CD4-positive, alpha-beta memory T cell (primary cell): Measurements from ENCODE around the gene BCAT1. TPM values are rescaled to one million over a fixed set of nuclear protein-coding genes. Genes with fewer than 3 reads are reported as not detected.
A peak's percentile ranks its signal among the peaks of the same experiment; 100 is the strongest.

Experiments
- CTCF ChIA-PET: fragments of 350-600 bp; sonication (Branson Sonifier 250); formaldehyde crosslinking; loops from one replicate; lab custom pipeline; 2021; ENCODE audit warnings: inconsistent platforms; ENCODE audit not compliant: partially characterized antibody; lab: Charles Lee
- POLR2A ChIA-PET: fragments of 350-600 bp; sonication (Branson Sonifier 250); formaldehyde crosslinking; loops from one replicate; lab custom pipeline; 2021; ENCODE audit not compliant: partially characterized antibody; lab: Charles Lee
- DNase-seq, 5 donors: peaks; one replicate each; pipeline versions ENCODE4 v3.0.0 to v3.0.0-alpha.2; 2020 to 2022; ENCODE audit warnings: mixed read lengths in 1 of 5
- H3K27ac ChIP-seq: one replicate; pipeline ENCODE4 v1.7.0; 2013; ENCODE audit warnings: low read depth, low read length
- H3K27me3 ChIP-seq: 2 replicates; pipeline ENCODE4 v1.7.0; 2013; ENCODE audit warnings: mild to moderate bottlenecking, low read length, moderate library complexity; ENCODE audit not compliant: insufficient read depth
- H3K36me3 ChIP-seq: 2 replicates; pipeline ENCODE4 v1.7.0; 2013; ENCODE audit warnings: mild to moderate bottlenecking, low read length, moderate library complexity; ENCODE audit not compliant: insufficient read depth
- H3K4me1 ChIP-seq: 2 replicates; pipeline ENCODE4 v1.7.0; 2013; ENCODE audit warnings: mild to moderate bottlenecking, low read length, moderate library complexity; ENCODE audit not compliant: insufficient read depth
- H3K4me3 ChIP-seq, 2 donors: one replicate each; pipeline ENCODE4 v1.7.0; 2013; ENCODE audit warnings: low read length in 2 of 2, mild to moderate bottlenecking in 1 of 2
- H3K9me3 ChIP-seq, 2 donors: one replicate each; pipeline ENCODE4 v1.7.0; 2013; ENCODE audit warnings: low read length in 2 of 2, control low read depth in 1 of 2; ENCODE audit not compliant: control insufficient read depth in 1 of 2
- H3K27ac Mint-ChIP-seq, 7 donors: one replicate each; pipeline ENCODE4 v1.8.0; 2020 to 2021; ENCODE audit warnings: mixed read lengths in 7 of 7, mild to moderate bottlenecking in 6 of 7, inconsistent platforms in 3 of 7, moderate library complexity in 3 of 7
- H3K27me3 Mint-ChIP-seq, 2 donors: one replicate each; pipeline ENCODE4 v1.8.0; 2020 to 2021; ENCODE audit warnings: mixed read lengths in 2 of 2
- H3K36me3 Mint-ChIP-seq, 2 donors: one replicate each; pipeline ENCODE4 v1.8.0; 2020 to 2021; ENCODE audit warnings: mixed read lengths in 2 of 2, inconsistent platforms in 1 of 2, mild to moderate bottlenecking in 1 of 2
- H3K4me1 Mint-ChIP-seq, 4 donors: one replicate each; pipeline ENCODE4 v1.8.0; 2020 to 2021; ENCODE audit warnings: mixed read lengths in 4 of 4, mild to moderate bottlenecking in 1 of 4
- H3K4me3 Mint-ChIP-seq, 8 donors: one replicate each; pipeline ENCODE4 v1.8.0; 2020 to 2021; ENCODE audit warnings: mixed read lengths in 8 of 8, mild to moderate bottlenecking in 7 of 8, moderate library complexity in 6 of 8, inconsistent platforms in 3 of 8
- H3K9me3 Mint-ChIP-seq, 8 donors: one replicate each; pipeline ENCODE4 v1.8.0; 2020 to 2021; ENCODE audit warnings: mixed read lengths in 8 of 8, mild to moderate bottlenecking in 5 of 8, inconsistent platforms in 3 of 8, moderate library complexity in 1 of 8
- intact Hi-C: fragments of 100-400 bp; cut with micrococcal nuclease; formaldehyde crosslinking; loops from one replicate; pipeline ENCODE4 v1.15.1; 2023
- polyA plus RNA-seq, 2 donors: library from polyadenylated mRNA; unstranded; fragments of 300-500 nt; fragmentation: Illumina TruSeq; gene quantifications; one replicate each; pipeline ENCODE4 v1.2.3, GENCODE V29; 2021
- total RNA-seq, 2 experiments: library from RNA; stranded (reverse); gene quantifications; one replicate each; pipeline ENCODE4 v1.2.3, GENCODE V29; 2021

BCAT1 gene
- total and polyA plus RNA-seq, 4 experiments from 2014 or later: 0.03 to 2.5 (median 1.6) TPM

DNA sequence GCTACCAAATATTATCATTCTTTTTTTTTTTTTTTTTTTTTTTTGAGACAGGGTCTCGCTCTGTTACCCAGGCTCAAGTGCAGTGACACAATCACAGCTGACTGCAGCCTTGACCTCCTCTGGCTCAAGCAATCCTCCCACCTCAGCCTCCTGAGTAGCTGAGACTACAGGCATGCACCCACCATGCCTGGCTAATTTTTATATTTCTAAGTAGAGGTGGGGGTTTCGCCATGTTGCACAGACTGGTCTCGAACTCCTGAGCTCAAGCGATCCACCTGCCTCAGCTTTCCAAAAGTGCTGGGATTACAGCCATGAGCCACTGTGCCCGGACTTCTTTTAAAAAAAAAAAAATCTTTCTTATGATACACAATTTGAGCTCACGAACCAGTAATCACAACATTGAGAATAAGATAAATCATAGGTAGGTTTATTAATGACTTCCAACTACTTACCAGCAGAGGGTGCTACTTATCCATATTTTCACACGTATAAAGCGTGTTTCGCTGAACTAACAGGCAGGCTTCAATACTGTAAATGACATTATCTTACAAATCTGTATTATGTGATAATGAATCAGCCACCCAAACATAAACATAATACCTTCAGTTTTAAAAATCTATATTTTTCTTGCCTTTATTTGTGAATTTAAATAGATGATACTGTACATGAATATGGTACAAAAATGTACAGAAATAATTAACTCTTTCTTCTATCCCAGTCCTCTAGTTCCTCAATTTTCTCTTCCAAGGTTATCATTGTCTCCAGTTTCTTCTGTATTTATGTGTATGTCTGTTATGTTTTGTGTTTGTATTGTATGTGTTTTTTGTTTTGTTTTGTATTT is 42.5 kb upstream of the BCAT1 start:
- Mint-ChIP-seq H3K36me3 (no peaks in the 10 kb centered on the region), H3K4me1 (no peaks in the 10 kb centered on the region), H3K27me3 (peaks cover 0 to 2% of the 10 kb centered on the region in 2 donors), H3K4me3 (no peak overlapping the region), H3K9me3 (no peaks in the 10 kb centered on the region), H3K27ac (peak overlapping the region in 1 of 7 donors; percentile 61)
- no peak overlapping the region for H3K27ac ChIP-seq
- no peaks in the 10 kb centered on the region for H3K4me1 ChIP-seq
- intact Hi-C loops: loop anchor here (1.0 to 5.0 kb wide), 5 partner anchors 61 to 1036 kb away; a partner anchor contains a TSS
- H3K27me3 ChIP-seq: no peaks in the 10 kb centered on the region
- H3K36me3 ChIP-seq: no peaks in the 10 kb centered on the region
- POLR2A ChIA-PET: no interaction called here
- H3K4me3 ChIP-seq: no peak overlapping the region
- DNase-seq: peak; percentile 41 to 71 (median 67)
- CTCF ChIA-PET: interaction anchor here (0.6 to 7.6 kb wide), 25 partner anchors 8 to 398 kb away, joined by 3 to 158 read pairs (median 4); a partner anchor contains a TSS
- H3K9me3 ChIP-seq: no peaks in the 10 kb centered on the region

DNA sequence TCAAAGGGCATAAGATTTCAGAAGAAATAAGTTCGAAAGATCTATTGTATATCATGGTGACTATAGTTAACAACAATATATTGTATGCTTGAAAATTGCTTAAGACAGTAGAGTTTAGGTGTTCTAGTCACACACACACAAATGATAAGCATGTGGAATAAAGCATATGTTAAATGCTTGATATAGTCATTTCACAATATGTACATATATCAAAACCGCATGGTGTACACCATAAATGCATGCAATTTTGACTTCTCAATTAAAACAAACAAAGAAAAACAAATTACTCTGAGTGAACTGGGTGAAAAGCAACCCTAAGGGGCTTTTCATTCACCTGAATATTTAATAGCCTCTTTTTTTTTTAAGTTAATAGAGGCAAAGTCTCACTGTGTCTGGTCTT is 40.3 kb upstream of the BCAT1 start:
- H3K27ac Mint-ChIP-seq: no peak overlapping the region
- H3K27me3 Mint-ChIP-seq: peaks cover 0 to 2% of the 10 kb centered on the region in 2 donors

DNA sequence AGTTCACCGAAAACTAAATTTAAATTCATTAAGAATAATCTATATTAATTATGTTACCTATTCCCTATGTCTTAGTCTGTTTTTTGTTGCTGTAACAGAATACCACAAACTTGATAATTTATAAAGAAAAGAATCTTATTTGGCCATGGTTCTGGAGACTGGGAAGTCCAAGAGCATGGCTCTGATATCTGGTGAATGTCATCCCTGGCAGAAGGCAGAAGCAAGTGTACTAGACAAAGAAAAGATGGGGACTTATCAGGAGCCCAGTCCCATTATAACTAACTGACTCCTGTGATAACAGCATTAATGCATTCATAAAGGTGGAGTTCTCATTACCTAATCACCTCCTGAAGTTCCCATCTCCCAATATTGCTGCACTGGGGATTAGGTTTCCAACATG is 33.3 kb upstream of the BCAT1 start:
- H3K9me3 Mint-ChIP-seq: peaks cover 0 to 27% (median 16%) of the 10 kb centered on the region in 8 donors
- DNase-seq: no peak
- ChIA-PET POLR2A (no interaction called here), CTCF (interaction anchor here (2.1 kb wide), 1 partner anchor 10 kb away, joined by 12 read pairs; no protein-coding TSS in a partner anchor)
- H3K27me3 Mint-ChIP-seq: peaks cover 0 to 3% of the 10 kb centered on the region in 2 donors
- H3K4me1 Mint-ChIP-seq: no peaks in the 10 kb centered on the region
- no peaks in the 10 kb centered on the region for H3K27me3 ChIP-seq
- no peak overlapping the region for H3K4me3 ChIP-seq
- no peaks in the 10 kb centered on the region for H3K9me3 ChIP-seq
- H3K27ac Mint-ChIP-seq: peak overlapping the region in 1 of 7 donors; percentile 50
- no peak overlapping the region for H3K27ac ChIP-seq
- peaks cover 0 to 4% of the 10 kb centered on the region in 2 donors for H3K36me3 Mint-ChIP-seq
- no peak overlapping the region for H3K4me3 Mint-ChIP-seq
- no peaks in the 10 kb centered on the region for H3K4me1 ChIP-seq
- intact Hi-C loops: no loop called here
- H3K36me3 ChIP-seq: no peaks in the 10 kb centered on the region

More for the DNA sequence above, 40.3 kb upstream of the BCAT1 start:
- Histone ChIP-seq H3K27me3 (no peaks in the 10 kb centered on the region), H3K4me1 (no peaks in the 10 kb centered on the region), H3K4me3 (no peak overlapping the region), H3K9me3 (no peaks in the 10 kb centered on the region), H3K27ac (no peak overlapping the region), H3K36me3 (no peaks in the 10 kb centered on the region)
- DNase-seq: no peak
- POLR2A ChIA-PET: no interaction called here
- Mint-ChIP-seq H3K4me3 (no peak overlapping the region), H3K36me3 (peaks cover 0 to under 1% of the 10 kb centered on the region in 2 donors), H3K4me1 (no peaks in the 10 kb centered on the region), H3K9me3 (peaks cover 0 to 7% (median 2%) of the 10 kb centered on the region in 8 donors)
- intact Hi-C loops: no loop called here
- CTCF ChIA-PET: interaction anchor here (7.6 kb wide), 1 partner anchor 140 kb away, joined by 158 read pairs; no protein-coding TSS in a partner anchor

DNA sequence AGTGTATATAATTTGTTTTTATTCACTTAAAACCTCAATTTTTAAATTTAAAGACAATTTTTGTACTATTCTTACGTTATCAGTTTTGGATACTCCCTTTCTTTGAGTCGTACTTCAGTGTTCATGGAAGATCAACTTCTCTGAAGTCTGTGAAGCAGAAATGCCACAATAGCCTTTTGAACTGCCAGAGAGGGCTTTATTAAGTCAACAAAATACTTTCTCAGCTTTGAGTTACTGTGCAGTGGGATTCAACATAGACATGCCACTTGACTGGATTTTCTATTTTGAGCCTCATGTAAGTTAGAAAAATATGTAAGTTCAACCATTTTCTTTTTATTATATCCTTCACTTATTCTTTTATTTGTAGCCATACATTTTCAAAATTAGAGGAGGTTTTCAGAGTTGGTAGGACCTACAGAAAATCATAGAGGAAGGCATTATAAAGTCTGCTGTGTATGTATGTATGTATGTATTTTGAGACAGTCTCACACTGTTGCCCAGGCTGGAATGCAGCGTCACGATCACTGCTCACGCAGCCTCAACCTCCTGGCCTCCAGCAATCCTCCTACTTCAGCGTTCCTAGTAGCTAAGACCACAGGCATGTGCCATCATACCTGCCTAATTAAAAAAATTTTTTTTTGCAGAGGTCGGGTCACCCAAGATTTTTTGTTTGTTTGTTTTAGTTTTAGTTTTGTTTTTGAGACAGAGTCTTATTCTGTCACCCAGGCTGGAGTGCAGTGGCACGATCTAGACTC is 31.3 kb upstream of the BCAT1 start:
- Histone ChIP-seq H3K4me1 (no peaks in the 10 kb centered on the region), H3K4me3 (no peak overlapping the region), H3K36me3 (no peaks in the 10 kb centered on the region), H3K27ac (no peak overlapping the region), H3K9me3 (no peaks in the 10 kb centered on the region), H3K27me3 (no peaks in the 10 kb centered on the region)
- DNase-seq: no peak
- POLR2A ChIA-PET: no interaction called here
- H3K27ac Mint-ChIP-seq: peak overlapping the region in 1 of 7 donors; percentile 46
- no peak overlapping the region for H3K4me3 Mint-ChIP-seq
- no peaks in the 10 kb centered on the region for H3K4me1 Mint-ChIP-seq
- peaks cover 0 to 27% (median 16%) of the 10 kb centered on the region in 8 donors for H3K9me3 Mint-ChIP-seq
- H3K27me3 Mint-ChIP-seq: peaks cover 0 to 9% of the 10 kb centered on the region in 2 donors
- intact Hi-C loops: no loop called here
- CTCF ChIA-PET: interaction anchor here (1.4 kb wide), 1 partner anchor 11 kb away, joined by 3 read pairs; no protein-coding TSS in a partner anchor
- H3K36me3 Mint-ChIP-seq: peaks cover 0 to 4% of the 10 kb centered on the region in 2 donors

DNA sequence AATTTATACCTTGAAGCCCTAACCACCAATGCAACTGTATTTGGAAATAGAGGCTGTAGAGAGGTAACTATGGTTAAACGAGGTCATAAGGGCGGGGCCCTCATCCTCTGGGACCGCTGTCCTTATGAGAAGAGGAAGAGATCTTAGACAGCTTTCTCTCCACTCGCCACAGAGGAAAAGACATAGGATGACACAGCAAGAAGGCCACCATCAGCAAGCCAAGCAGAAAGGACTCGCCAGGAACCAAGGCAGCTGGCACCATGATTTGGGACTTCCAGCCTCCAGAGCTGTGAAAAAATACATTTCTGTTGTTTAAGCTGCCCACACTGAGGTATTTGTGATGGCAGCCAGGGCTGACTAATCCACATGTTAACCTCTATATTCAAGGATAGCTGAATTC is 30.4 kb upstream of the BCAT1 start:
- H3K4me3 Mint-ChIP-seq: no peak overlapping the region
- intact Hi-C loops: no loop called here
- DNase-seq: no peak
- Histone ChIP-seq H3K27ac (no peak overlapping the region), H3K27me3 (no peaks in the 10 kb centered on the region), H3K36me3 (no peaks in the 10 kb centered on the region), H3K9me3 (no peaks in the 10 kb centered on the region), H3K4me3 (no peak overlapping the region), H3K4me1 (no peaks in the 10 kb centered on the region)
- H3K9me3 Mint-ChIP-seq: peaks cover 0 to 23% (median 13%) of the 10 kb centered on the region in 8 donors
- H3K4me1 Mint-ChIP-seq: no peaks in the 10 kb centered on the region
- POLR2A ChIA-PET: interaction anchor here (0.6 kb wide), 1 partner anchor 506 kb away, joined by 3 read pairs; no protein-coding TSS in a partner anchor
- peaks cover 0 to 9% of the 10 kb centered on the region in 2 donors for H3K27me3 Mint-ChIP-seq
- CTCF ChIA-PET: interaction anchor here (1.4 kb wide), 1 partner anchor 12 kb away, joined by 3 read pairs; no protein-coding TSS in a partner anchor
- H3K27ac Mint-ChIP-seq: no peak overlapping the region
- peaks cover 0 to 4% of the 10 kb centered on the region in 2 donors for H3K36me3 Mint-ChIP-seq

DNA sequence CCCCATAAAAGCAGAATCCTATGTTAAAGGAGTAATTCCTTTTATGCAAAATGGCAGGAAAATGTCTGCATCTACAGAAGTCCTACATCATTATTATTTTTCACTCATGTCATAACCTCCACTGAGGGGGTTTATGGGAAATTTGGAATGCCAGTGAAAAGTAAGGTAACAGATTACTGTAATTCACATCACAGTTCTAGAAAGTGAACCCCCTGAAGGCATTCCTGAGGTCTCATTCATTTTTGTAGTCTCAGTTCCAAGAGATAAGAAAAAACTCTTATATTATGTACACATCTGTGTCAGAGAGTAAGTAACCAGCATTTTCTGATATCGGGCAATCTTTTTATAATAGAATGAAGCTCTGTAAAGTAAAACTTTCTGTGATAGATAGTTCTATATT is 28.8 kb upstream of the BCAT1 start:
- Mint-ChIP-seq H3K4me1 (no peaks in the 10 kb centered on the region), H3K9me3 (peaks cover 0 to 14% (median 6%) of the 10 kb centered on the region in 8 donors), H3K27ac (no peak overlapping the region), H3K27me3 (peaks cover 0 to 6% of the 10 kb centered on the region in 2 donors), H3K4me3 (no peak overlapping the region), H3K36me3 (no peaks in the 10 kb centered on the region)
- DNase-seq: no peak
- Histone ChIP-seq H3K36me3 (no peaks in the 10 kb centered on the region), H3K27ac (no peak overlapping the region), H3K27me3 (no peaks in the 10 kb centered on the region), H3K4me3 (no peak overlapping the region), H3K9me3 (no peaks in the 10 kb centered on the region), H3K4me1 (no peaks in the 10 kb centered on the region)
- CTCF ChIA-PET: no interaction called here
- intact Hi-C loops: no loop called here
- POLR2A ChIA-PET: no interaction called here

DNA sequence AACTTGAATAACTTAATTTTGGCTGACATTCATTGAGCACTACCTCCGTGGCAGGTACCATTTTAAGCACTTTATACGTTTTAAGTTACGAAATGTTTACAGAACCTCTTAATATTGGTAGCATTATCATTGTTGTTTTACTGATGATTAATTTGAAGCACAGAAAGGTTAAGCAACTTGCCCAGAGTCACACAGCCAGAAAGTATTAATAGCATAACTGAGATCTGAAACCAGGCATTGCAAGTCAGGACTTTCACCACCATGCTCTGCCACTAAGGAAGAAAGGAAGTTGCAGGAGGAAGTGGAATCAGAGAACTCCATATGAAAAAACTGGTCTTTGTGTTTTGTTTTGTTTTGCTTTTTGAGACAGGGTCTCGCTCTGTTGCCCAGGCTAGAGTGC is 28.2 kb upstream of the BCAT1 start:
- H3K27ac Mint-ChIP-seq: no peak overlapping the region
- Histone ChIP-seq H3K27me3 (no peaks in the 10 kb centered on the region), H3K4me1 (no peaks in the 10 kb centered on the region), H3K27ac (no peak overlapping the region), H3K4me3 (no peak overlapping the region), H3K9me3 (no peaks in the 10 kb centered on the region), H3K36me3 (no peaks in the 10 kb centered on the region)
- intact Hi-C loops: no loop called here
- peaks cover 0 to 6% of the 10 kb centered on the region in 2 donors for H3K27me3 Mint-ChIP-seq
- no peaks in the 10 kb centered on the region for H3K36me3 Mint-ChIP-seq
- H3K4me3 Mint-ChIP-seq: no peak overlapping the region
- POLR2A ChIA-PET: no interaction called here
- no peak for DNase-seq
- H3K9me3 Mint-ChIP-seq: peaks cover 0 to 7% (median 0%) of the 10 kb centered on the region in 8 donors
- no peaks in the 10 kb centered on the region for H3K4me1 Mint-ChIP-seq
- CTCF ChIA-PET: no interaction called here
